ENCODE data around the gene IGFBP6.

Gene IGFBP6

DNA sequence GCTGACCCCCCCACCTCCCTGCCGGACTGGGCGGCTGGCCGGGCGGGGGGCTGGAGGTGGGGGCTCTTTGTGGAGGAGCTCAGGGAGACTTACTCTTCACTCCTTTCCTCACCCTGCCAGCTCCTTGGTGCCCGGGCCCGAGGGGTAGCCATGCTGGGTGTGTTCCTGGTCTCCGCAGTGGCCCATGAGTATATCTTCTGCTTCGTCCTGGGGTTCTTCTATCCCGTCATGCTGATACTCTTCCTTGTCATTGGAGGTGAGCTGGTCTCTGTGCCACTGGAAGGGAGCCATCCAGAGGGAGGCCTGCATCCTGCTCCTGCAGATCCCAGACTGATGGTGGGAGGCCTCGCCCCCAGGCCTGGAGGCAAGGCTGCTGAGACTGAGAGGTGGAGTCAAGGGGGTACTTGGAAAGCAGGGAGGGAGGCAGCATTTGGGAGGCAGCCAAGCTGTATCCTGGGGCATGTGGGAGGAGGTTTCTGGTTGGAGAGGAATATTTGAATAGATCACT, 25.5 kb downstream of the IGFBP6 start:
- DNase-seq = peak; percentile 5

DNA sequence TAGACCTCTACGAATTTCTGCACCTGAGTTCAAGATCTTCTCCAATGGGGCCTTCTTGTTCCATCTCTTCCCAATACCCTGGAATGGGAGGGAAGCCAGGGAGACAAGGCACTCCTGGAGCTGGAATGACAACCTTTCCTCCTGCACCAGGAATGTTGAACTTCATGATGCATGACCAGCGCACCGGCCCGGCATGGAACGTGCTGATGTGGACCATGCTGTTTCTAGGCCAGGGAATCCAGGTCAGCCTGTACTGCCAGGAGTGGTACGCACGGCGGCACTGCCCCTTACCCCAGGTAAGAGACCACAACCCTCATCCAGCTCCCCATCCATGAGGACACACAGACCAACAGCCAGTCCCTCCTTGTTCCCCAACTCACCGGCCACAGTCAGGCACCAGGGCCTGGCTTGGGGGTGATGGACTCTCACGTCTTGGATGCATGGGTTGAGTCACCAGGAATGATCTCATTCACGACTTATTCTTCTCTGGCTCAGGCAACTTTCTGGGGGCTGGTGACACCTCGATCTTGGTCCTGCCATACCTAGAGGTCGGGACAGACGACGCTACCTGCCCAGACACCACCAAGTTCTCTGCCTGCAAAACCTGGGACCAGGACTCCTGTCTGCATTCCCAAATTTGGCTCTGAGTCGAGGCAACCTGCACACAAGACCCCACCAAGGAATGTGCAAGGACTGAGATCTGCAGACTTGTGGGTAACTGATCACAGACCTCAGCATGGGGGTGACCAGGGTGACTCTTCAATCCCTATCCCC, 26.3 kb downstream of the IGFBP6 start:
- DNase-seq = no peak

DNA sequence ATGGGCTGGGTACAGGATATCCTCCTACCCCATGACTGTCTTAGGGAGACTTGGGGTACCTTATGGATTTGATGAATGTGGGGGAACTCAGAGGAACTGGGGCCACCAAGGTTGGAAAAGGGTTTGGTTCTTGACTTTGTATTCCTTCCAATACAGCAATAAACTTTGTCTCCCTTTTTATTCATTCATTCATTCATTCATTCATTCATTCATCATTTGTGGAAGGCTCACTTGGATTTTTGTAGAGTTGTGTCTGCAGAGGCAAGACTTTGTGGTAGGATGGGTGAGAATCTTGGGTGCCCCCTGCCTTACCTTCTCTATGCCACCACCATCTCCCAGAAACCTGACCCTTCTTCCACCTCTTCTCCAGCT, 26.9 kb downstream of the IGFBP6 start:
- no peak for DNase-seq

DNA sequence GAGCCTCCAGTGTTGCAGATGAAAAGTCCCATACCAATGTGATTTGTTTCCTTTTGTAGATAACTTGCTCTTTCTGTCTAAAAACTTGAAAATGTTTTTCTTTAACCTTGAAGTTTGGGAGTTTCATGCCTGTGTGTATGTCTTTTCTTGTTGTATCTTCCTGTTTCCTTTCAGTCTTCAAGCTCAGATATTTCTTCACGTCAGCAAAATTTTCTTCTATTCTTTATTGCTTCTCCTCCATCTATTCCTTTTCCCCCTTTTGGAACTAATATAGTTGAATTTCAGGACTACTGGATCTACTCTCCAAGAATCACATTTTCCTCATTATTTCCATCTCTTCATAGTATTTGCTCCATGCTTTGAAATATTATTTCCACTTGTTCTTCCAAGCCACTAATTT, 29.7 kb downstream of the IGFBP6 start:
- DNase-seq = no peak

DNA sequence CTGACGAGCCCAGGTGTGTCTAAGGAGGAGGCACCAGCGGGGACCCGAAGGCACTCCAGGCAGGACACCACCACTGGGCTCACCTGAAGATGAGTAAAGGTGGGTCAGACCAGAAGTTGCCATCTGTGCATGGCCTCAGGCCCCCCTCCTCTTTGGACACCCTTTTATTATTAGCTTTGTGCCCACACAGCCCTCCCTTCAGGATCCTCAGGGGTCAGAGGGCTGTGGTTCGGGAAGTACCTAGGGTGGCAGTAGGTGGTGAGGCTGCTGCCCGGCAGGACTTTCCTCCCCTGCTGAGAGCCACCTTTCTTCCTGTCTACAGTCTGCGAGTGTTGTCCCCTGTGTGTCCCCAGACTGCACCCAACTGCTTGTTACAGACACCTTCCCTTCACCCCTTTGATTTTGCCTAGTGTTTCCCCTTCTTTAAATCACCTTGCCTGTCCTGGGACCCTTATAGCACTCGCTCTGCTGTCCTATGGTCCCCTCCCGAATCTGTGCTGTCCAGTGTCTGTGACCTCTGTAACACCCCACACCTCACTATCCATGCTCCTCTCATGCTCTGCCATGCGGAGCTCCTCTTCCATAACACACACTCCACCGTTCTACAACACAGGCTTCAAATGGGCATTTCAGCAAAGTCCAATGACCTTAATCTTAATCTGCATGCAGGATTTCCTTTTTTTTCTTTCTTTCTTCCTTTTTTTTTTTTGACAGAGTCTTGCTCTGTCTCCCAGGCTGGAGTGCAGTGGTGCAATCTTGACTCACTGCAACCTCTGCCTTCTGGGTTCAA, 31.5 kb downstream of the IGFBP6 start:
- DNase-seq = no peak

DNA sequence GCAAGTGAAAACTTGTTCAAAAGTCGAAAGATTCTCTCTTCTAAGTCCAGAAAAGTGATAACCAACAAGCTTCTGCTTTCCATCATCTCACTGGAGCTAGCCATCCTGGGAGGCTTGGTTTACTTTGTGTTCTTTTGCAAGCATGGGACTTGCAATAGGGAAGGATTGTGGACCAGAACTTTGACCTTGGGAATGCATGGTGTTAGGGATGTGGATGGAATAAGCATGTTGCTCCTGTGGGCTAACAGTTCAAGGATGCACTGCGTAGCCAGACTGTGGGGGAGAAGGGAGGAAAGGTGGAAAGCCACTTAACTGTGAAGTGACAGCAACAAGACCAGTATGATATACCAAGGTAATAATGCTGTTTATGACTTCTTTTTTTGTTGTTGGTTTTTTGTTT, 34.4 kb downstream of the IGFBP6 start:
- no peak for DNase-seq

DNA sequence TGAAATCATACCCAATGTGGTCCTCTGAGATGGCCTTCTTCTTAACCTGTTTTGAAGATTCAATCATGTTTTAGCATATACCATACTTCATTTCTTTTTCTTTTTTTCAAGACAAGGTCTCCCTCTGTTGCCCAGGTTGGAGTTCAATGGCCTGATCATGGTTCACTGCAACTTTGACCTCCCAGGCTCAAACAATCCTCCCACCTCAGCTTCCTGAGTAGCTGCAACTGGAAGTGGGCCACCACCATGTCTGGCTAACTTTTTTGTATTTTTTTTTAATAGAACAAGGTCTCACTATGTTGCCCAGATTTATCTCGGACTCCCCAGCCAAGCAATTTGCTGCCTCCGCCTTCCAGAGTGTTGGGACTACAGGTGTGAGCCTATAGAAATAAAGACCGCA, 36.3 kb downstream of the IGFBP6 start:
- no peak for DNase-seq

DNA sequence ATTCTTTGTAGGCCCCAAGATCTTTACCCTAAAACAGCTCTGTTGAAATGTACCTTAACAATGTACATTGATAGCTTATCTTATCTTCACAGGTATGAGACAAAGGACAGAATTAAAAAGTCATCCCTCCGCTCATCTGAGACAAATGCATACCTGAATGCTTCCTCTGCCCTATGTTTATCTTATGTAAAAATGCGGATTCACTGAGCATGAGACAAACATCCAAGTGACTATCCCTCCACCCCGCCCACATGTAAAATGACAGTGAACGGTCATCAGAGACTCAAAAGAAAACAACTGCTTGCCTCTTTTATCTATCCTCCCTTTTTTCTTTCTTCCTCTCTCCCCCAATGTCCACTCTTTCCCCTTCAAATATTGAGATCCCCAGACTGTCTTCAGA, 45.9 kb downstream of the IGFBP6 start:
- no peak for DNase-seq

DNA sequence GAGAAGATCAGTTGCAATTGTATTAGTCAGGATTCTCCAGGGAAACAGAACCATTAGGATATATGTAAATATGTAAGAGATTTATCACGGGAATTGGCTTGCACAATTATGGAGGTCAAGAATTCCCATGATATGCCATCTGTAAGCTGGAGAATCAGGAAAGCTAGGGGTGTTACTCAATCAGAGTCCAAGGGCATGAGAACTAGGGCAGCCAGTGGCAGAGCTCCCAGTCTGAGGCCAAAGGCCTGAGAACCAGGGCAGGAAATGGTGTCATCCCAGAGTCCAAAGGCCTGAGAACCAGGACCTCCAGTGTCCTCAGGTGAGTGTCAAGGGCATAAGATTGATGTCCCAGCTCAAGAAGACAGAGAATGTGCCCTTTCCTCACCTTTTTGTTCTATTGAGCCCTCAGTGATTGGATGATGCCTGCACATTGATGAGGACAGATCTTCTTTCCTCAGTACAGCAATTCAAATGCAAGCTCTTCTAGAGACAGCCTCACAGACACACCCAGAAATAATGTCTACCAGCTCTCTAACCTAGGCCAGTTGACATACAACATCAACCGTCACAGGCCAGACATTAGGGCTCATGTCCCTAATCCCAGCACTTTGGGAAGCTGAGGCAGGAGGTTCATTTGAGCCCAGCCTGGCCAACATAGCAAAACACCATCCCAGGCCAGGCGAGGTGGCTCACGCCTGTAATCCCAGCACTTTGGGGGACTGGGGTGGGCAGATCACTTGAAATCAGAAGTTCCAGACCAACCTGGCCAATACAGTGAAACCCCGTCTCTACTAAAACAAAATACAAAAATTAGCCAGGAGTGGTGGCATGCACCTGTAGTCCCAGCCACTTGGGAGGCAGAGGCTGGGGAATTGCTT, 48.2 kb downstream of the IGFBP6 start:
- no peak for DNase-seq

DNA sequence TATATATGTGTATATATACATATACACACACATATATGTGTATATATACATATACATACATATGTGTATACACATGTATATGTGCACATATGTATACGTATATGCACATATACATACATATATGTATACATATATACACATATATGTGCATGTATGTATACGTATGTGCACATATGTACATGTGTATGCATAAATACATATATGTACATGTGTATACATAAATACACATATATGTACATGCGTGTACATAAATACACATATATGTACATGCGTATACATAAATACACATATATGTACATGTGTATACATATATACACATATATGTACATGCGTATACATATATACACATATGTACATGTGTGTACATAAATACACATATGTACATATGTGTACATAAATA, 49.7 kb downstream of the IGFBP6 start:
- no peak for DNase-seq

DNA sequence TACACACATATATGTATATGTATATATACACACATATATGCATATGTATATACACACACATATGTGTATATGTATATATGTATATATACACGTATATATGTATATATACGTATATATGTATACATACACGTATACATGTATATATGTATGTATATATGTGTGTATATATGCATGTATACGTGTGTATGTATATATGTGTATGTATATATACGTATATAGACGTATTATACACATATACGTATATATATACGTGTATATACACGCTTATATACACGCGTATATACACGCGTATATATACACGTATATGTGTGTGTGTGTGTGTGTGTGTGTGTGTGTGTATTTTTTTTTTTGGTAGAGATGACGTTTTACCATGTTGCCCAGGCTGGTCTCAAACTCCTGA, 50.2 kb downstream of the IGFBP6 start:
- DNase-seq = no peak

DNA sequence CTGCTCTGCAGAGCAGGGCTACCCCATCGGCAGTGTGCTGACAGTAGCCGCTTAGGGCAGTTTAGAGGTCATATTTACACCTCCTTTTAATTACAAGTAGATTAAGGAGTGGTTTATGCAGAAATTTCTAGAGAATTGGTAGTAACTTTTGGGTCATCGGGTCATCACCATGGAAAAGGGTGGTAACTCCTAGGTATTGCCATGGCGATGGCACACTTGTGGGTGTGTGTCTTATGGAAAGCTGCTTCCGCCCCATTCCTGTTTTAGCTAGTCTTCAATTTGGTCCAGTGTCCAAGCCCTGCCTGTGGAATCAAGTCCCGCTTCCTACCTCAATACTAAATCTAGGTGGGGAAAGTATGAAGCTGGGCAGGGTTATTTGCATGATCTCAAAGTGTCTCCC, 53.6 kb downstream of the IGFBP6 start:
- no peak for DNase-seq
